ENCODE results near the gene AP3S1. TPM values are rescaled to one million over a fixed set of nuclear protein-coding genes. Genes with fewer than 3 reads are reported as not detected.
"Not testable (repeated sequence)": the region's sequence is repeated elsewhere in the genome, so short reads cannot be mapped to it uniquely, and the experiment has no call there.

Gene AP3S1
- total RNA-seq, 4 donors from 2014 or later = 69.4 to 199 (median 97.3) TPM

DNA sequence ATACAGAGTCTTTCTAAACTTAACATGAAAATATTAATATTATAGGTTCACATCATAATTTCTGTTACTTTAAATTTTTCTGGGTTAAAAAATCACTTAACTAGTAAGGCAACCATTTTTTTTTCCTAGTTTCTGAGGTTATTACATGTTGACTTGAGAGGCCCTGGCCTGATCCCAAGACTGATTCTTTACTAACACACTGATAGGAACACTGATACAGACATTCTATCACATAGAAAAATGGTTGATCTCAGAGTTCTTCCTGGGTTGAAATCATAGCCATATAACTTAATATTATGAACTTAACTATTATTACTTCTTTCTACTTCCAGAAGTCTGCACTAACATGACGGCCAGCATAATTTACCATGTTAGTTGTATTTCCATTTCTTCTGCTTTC is 43.0 kb downstream of the AP3S1 start:
- Histone ChIP-seq H3K27me3 (no peaks in the 10 kb centered on the region), H3K4me3 (no peak overlapping the region), H3K9me3 (no peaks in the 10 kb centered on the region), H3K4me1 (no peaks in the 10 kb centered on the region), H3K27ac (no peak overlapping the region), H3K36me3 (peaks cover 0 to 20% (median 0%) of the 10 kb centered on the region in 3 donors)
- intact Hi-C loops (cut with DNase I) = no loop called here
- DNase-seq = no peak
- TF ChIP-seq, protein P1, sequence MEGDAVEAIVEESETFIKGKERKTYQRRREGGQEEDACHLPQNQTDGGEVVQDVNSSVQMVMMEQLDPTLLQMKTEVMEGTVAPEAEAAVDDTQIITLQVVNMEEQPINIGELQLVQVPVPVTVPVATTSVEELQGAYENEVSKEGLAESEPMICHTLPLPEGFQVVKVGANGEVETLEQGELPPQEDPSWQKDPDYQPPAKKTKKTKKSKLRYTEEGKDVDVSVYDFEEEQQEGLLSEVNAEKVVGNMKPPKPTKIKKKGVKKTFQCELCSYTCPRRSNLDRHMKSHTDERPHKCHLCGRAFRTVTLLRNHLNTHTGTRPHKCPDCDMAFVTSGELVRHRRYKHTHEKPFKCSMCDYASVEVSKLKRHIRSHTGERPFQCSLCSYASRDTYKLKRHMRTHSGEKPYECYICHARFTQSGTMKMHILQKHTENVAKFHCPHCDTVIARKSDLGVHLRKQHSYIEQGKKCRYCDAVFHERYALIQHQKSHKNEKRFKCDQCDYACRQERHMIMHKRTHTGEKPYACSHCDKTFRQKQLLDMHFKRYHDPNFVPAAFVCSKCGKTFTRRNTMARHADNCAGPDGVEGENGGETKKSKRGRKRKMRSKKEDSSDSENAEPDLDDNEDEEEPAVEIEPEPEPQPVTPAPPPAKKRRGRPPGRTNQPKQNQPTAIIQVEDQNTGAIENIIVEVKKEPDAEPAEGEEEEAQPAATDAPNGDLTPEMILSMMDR (IDR thresholded peaks at IDR 0.05) = no peak
- no peak for TF ChIP-seq POLR2A (IDR thresholded peaks at IDR 0.05)
- 92 to 95% methylated on average over 1 of the region's 1 CpG for WGBS, 2 donors

DNA sequence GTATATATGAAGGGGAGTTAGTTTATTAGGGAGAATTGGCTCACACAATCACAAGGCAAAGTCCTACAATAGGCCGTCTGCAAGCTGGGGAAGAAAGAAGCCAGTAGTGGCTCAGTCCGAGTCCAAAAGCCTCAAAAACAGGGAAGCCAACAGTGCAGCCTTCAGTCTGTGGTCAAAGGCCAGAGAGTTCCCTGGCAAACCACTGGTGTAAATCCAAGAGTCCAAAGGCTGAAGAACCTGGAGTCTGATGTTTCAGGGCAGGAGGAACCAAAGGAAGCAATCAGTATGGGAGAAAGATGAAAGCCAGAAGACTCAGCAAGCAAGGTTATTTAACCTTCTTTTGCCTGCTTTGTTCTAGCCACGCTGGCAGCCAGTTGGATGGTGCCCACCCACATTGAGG is 43.5 kb downstream of the AP3S1 start:
- H3K9me3 ChIP-seq; H3K4me3 ChIP-seq; H3K27me3 ChIP-seq; H3K27ac ChIP-seq; H3K4me1 ChIP-seq; intact Hi-C loops (cut with DNase I); DNase-seq: not testable (repeated sequence)
- peaks cover 0 to 20% (median 0%) of the 10 kb centered on the region in 3 donors for H3K36me3 ChIP-seq
- 82 to 95% methylated on average over 3 of the region's 3 CpGs for WGBS, 2 donors

DNA sequence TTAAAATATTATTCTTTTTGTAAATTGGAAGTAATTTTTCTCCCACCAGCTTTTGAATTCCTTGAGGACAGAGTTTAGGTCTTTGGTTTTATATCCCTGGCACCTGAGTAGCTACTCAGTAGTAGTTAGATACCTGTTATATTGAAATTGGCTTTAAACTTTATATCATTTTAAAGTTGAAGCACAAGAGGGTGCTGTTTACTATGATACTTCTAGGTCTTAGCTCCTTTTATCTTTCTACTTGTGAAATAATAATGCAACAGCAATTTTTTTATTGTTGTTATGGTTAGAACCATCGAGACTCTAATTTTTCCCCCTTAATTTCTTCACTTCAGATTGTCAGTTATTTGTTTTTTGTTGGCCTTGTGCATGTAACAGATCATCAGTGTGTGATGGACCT is 46.3 kb downstream of the AP3S1 start:
- Histone ChIP-seq H3K27me3 (no peaks in the 10 kb centered on the region), H3K36me3 (peaks cover 0 to 21% (median 0%) of the 10 kb centered on the region in 3 donors), H3K4me3 (no peak overlapping the region), H3K27ac (no peak overlapping the region), H3K4me1 (no peaks in the 10 kb centered on the region), H3K9me3 (no peaks in the 10 kb centered on the region)
- 61 to 72% methylated on average over 1 of the region's 1 CpG for WGBS, 2 donors
- DNase-seq = no peak
- intact Hi-C loops (cut with DNase I) = no loop called here
- no peak for TF ChIP-seq POLR2A (IDR thresholded peaks at IDR 0.05)
- TF ChIP-seq, protein P1 (IDR thresholded peaks at IDR 0.05) = no peak

DNA sequence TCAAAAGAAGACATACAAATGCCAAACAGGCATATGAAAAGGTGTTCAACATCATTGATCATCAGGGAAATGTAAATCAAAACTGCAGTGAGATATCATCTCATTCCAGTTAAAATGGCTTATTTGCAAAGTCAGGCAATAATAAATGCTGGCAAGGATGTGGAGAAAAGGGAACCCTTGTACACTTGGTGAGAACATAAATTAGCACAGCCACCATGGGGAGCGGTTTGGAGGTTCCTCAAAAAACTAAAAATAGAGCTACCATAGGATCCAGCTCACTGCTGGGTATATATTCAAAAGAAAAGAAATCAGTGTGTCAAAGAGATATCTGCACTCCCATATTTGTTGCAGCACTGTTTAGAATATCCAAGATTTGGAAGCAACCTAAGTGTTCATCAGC is 50.3 kb downstream of the AP3S1 start:
- H3K36me3 ChIP-seq = peaks cover 0 to 11% (median 0%) of the 10 kb centered on the region in 3 donors
- no peak for TF ChIP-seq POLR2A (IDR thresholded peaks at IDR 0.05)
- TF ChIP-seq, protein P1 (IDR thresholded peaks at IDR 0.05) = no peak
- intact Hi-C loops (cut with DNase I) = no loop called here
- no peak overlapping the region for H3K4me3 ChIP-seq
- WGBS, 2 donors = 86 to 100% methylated on average over 1 of the region's 1 CpG
- H3K27ac ChIP-seq = no peak overlapping the region
- no peaks in the 10 kb centered on the region for H3K9me3 ChIP-seq
- H3K4me1 ChIP-seq = no peaks in the 10 kb centered on the region
- no peaks in the 10 kb centered on the region for H3K27me3 ChIP-seq
- no peak for DNase-seq

DNA sequence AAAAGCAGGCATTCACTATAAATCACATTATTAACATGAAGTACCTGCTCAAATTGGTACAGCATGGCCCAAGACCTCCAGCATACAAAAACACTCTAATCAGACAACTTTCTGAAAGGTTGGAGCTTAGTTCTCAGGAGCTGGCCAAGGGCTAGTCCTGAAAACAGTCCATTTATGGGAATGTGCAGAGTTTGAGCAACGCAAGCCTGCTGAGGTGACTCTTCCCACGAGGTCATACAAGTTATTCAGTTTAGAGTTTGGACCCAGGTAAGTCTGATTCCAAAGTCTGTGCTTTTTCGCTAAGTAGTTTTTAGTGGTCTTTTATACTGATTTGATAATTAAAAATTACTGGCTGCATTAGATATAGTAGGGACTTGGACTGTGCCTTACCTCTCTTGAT is 52.6 kb downstream of the AP3S1 start:
- no peaks in the 10 kb centered on the region for H3K27me3 ChIP-seq
- H3K4me1 ChIP-seq = no peaks in the 10 kb centered on the region
- H3K36me3 ChIP-seq = peaks cover 0 to 21% (median 0%) of the 10 kb centered on the region in 3 donors
- H3K9me3 ChIP-seq = no peaks in the 10 kb centered on the region
- H3K27ac ChIP-seq = no peak overlapping the region
- intact Hi-C loops (cut with DNase I) = no loop called here
- DNase-seq = no peak
- no peak overlapping the region for H3K4me3 ChIP-seq
- TF ChIP-seq POLR2A (IDR thresholded peaks at IDR 0.05) = no peak
- TF ChIP-seq, protein P1 (IDR thresholded peaks at IDR 0.05) = no peak
- WGBS, 2 donors = 94 to 100% methylated on average over 3 of the region's 3 CpGs

DNA sequence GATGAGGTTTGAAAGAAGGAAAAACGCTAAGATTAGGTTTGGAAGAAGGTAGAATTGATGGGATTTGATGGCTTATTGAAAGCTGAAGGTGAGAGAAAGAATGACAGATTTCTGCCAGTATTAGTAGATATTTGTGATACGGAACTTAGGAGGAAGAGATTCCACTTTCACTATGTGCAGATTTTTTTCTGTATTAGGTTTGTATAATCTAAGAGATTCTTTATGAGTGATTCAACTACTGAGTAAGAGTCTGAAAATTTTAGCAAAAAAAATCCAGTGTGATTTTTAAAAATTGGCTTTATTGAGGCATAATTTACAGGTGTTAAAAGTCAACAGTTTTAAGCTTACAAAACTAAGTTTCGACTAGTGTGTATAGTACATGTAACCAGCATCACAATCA is 54.1 kb downstream of the AP3S1 start:
- Histone ChIP-seq H3K36me3 (peaks cover 0 to 21% (median 0%) of the 10 kb centered on the region in 3 donors), H3K4me3 (no peak overlapping the region), H3K4me1 (no peaks in the 10 kb centered on the region), H3K9me3 (no peaks in the 10 kb centered on the region), H3K27ac (no peak overlapping the region), H3K27me3 (no peaks in the 10 kb centered on the region)
- no peak for TF ChIP-seq POLR2A (IDR thresholded peaks at IDR 0.05)
- TF ChIP-seq, protein P1 (IDR thresholded peaks at IDR 0.05) = no peak
- 89 to 90% methylated on average over 3 of the region's 3 CpGs for WGBS, 2 donors
- intact Hi-C loops (cut with DNase I) = no loop called here
- DNase-seq = no peak
